Measurements from ENCODE around the gene POU2F1.

GRCh38 chr1:167339405-167339804 lies 118.7 kb downstream of the POU2F1 start:
- no peak for TF ChIP-seq EZH2 (IDR thresholded peaks at IDR 0.05)
- TF ChIP-seq POLR2AphosphoS5 (IDR thresholded peaks at IDR 0.05; ENCODE audit: borderline replicate concordance, low read depth, low read length): no peak
- TF ChIP-seq FOXP2 (optimal IDR thresholded peaks at IDR 0.05; ENCODE audit: control extremely low read depth, extremely low read length, insufficient read depth): no peak

Data from SK-N-MC (cell line).